A375 (cell line): ENCODE data around the gene TRAPPC1. TPM values are rescaled to one million over a fixed set of nuclear protein-coding genes. Genes with fewer than 3 reads are reported as not detected.
A peak's percentile ranks its signal among the peaks of the same experiment; 100 is the strongest.

Source experiments
- small RNA-seq: library from RNA; depleted of rRNA; stranded (forward); fragments of <200 nt; gene quantifications from one replicate; pipeline ENCODE3, GENCODE V24; 2014
- total RNA-seq: library from RNA; depleted of rRNA; stranded (reverse); fragments of >200 nt; shearing (Covaris generic); gene quantifications from 2 replicates; pipeline ENCODE4 v1.2.3, GENCODE V29; 2014; rRNA removed

The TRAPPC1 gene, protein sequence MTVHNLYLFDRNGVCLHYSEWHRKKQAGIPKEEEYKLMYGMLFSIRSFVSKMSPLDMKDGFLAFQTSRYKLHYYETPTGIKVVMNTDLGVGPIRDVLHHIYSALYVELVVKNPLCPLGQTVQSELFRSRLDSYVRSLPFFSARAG
- 38.9 and 39.0 TPM in 2 replicates for total RNA-seq

DNA sequence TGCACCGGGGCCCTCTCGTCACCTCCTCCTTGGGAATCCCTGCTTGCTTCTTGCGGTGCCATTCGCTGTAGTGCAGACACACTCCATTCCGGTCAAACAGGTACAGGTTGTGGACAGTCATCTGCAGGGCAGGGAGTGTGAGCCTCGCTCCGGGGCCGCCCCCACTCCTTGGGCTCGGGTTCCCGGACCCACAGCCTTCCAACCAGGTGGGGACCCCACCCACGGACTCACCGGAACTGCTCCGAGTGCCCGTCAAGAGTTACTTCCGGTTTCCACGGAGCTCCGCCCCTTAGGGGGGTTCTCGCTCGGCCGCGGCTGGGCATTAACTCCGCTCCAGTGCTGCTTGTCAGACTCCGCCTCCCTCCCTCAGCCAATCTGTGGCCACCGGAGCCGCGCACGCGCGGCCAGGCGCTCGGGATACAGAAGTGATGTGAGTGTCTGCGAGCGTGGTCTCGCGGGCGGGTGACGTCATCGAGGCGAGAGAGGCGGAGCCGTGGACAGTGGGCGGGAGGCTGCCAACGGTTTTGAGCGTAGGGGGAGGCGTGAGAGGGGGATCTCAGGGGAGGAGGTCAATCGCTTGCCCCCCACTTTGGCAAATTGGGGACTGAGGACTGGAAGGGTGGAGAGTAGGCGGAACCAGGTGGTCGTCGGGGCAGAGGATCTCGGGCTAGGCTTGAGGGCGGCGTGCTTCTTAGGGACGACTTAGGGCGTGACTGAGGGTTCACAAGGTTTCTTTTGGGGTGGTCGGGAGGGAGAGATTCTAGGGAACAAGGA lies at the start of gene TRAPPC1, which contains the start of gene CNTROB:
TSS of gene TRAPPC1 (minus strand) at position 238 of the 774 bp plus-strand sequence. CDS start at position 121, 117 bp downstream.
TSS of gene CNTROB (plus strand) at position 498 of the 774 bp plus-strand sequence. CDS start 874 bp downstream, outside the sequence.

DNA sequence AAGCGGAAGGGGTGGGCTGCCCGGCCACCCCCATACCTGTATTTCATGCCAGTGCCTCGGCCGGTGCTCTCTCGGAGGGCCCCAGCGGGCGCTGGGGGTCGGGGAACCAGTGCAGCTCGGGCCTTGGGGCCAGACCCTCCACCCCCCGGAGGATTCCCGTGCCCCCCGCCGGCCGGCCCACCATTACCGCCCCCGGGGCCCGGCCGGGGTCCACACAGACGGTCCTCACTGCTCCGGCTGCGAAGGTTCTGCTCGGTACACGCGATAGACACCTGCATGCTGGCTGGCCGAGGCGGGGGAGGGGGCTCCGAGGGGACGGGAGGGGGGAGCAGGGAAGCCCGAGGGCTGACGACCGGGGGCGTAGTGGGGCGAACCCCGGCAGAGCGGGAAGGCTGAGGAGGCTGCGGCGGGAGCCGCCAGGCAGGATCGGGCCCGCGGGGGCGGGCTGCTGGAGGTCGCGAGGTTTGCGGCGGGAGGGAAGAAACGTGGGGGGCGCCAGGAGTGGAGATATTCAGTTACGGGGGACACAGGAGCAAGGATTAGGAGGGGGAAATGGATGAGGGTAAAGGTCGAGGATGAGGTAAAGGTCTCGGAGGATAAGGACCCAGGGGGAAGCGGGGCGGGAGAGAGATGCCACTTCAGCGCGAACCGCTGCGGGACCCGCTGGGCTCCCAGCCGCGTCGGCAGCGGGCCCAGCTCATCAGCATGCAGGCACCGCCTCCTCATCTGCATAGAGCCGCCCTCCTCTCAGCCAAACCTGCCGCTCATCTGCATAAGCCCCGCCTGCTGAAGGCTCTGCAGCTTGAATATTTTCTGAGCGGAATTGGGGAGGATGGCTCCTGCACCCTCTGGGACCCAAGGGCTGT lies 2.4 kb downstream of the TRAPPC1 start, which contains the start of gene KCNAB3:
TSS of gene KCNAB3 (minus strand) at position 699 of the 866 bp plus-strand sequence. CDS start at position 278, 421 bp downstream.

GRCh38 chr17:7915611-7916384 lies 15.9 kb downstream of the TRAPPC1 start, which contains the start of gene RNF227:
RNF227 (minus strand) TSS chr17:7916289; CDS start chr17:7916195, 94 bp downstream.

GRCh38 chr17:7888184-7888920 lies 43.4 kb downstream of the TRAPPC1 start, which contains the start of gene CHD3:
CHD3 (plus strand) TSS chr17:7888789; CDS start chr17:7889001, 212 bp downstream.

Small RNA genes lying within 50 kb of the gene (small RNA-seq; reads per million reads assigned to genes)
- 61.9 reads per million, percentile 95 among the genes with 10 or more reads in this experiment for gene SCARNA21

Other genes with a start within 250 kb of the TRAPPC1 start
- 40.1 and 41.7 TPM in 2 replicates for gene TP53, start 244.5 kb downstream of the TRAPPC1 start, total RNA-seq
- 10.4 and 22.0 TPM in 2 replicates for gene WRAP53, start 243.5 kb downstream of the TRAPPC1 start, total RNA-seq
- gene EFNB3, start 226.7 kb downstream of the TRAPPC1 start, total RNA-seq = 2.6 and 3.1 TPM in 2 replicates
- 4.2 and 8.5 TPM in 2 replicates for gene DNAH2, start 214.2 kb downstream of the TRAPPC1 start, total RNA-seq
- 38.3 and 73.9 TPM in 2 replicates for gene KDM6B, start 97.7 kb downstream of the TRAPPC1 start, total RNA-seq
- gene TMEM88, start 76.9 kb downstream of the TRAPPC1 start, total RNA-seq = 1.4 TPM in 1 of 2 replicates, not detected in the other
- gene NAA38, start 74.4 kb downstream of the TRAPPC1 start, total RNA-seq = 159 and 172 TPM in 2 replicates
- gene CYB5D1, start 73.9 kb downstream of the TRAPPC1 start, total RNA-seq = 9.3 and 11.5 TPM in 2 replicates
- 77.9 and 83.9 TPM in 2 replicates for gene CHD3, start 43.2 kb downstream of the TRAPPC1 start, total RNA-seq
- gene RNF227, start 15.7 kb downstream of the TRAPPC1 start, total RNA-seq = 3.0 and 4.1 TPM in 2 replicates
- gene KCNAB3, start 2.1 kb downstream of the TRAPPC1 start, total RNA-seq = 2.0 and 4.4 TPM in 2 replicates
- gene CNTROB, start 260 bp upstream of the TRAPPC1 start, total RNA-seq = 22.0 and 34.0 TPM in 2 replicates
- gene GUCY2D, start 70.7 kb upstream of the TRAPPC1 start, total RNA-seq = not detected in 2 replicates
- 0.26 and 0.32 TPM in 2 replicates for gene ALOX15B, start 107.1 kb upstream of the TRAPPC1 start, total RNA-seq
- 0.19 and 0.94 TPM in 2 replicates for gene ALOX12B, start 155.8 kb upstream of the TRAPPC1 start, total RNA-seq
- gene ALOXE3, start 186.6 kb upstream of the TRAPPC1 start, total RNA-seq = not detected in 2 replicates
- 0.91 and 1.2 TPM in 2 replicates for gene HES7, start 192.2 kb upstream of the TRAPPC1 start, total RNA-seq
- gene PER1, start 220.5 kb upstream of the TRAPPC1 start, total RNA-seq = 27.1 and 44.5 TPM in 2 replicates
- gene VAMP2, start 231.0 kb upstream of the TRAPPC1 start, total RNA-seq = 9.0 and 10.5 TPM in 2 replicates
- gene TMEM107, start 244.4 kb upstream of the TRAPPC1 start, total RNA-seq = 22.0 and 23.0 TPM in 2 replicates